ENCODE results near the gene POR.

- TF ChIP-seq CTCF (IDR thresholded peaks at IDR 0.05; ENCODE audit: low read depth, low read length) (no peak), EZH2phosphoT487 (IDR thresholded peaks at IDR 0.05; ENCODE audit: low read depth) (no peak)
Observed at GRCh38 chr7:75965617-75966016, 50.7 kb downstream of the POR start.
